ENCODE measurements around the gene OSBPL8. TPM values are rescaled to one million over a fixed set of nuclear protein-coding genes. Genes with fewer than 3 reads are reported as not detected.

The OSBPL8 gene
- total and polyA plus RNA-seq, 2 donors (not counting 1 experiment from before 2014, with no cell fraction given): 11.1 to 112 TPM

GRCh38 chr12:76568130-76568529 is 8.6 kb upstream of the OSBPL8 start:
- Histone ChIP-seq H4K20me1 (ENCODE audit: control insufficient read depth, insufficient read depth, low read length, poor library complexity, severe bottlenecking) (no peaks in the 10 kb centered on the region), H3K27me3 (replicated peaks in 1 of 4; ENCODE audit: control extremely low read depth in 1 of 4, control insufficient read depth in 3 of 4, insufficient read depth in 4 of 4, low read length in 3 of 4) (no peaks in the 10 kb centered on the region), H3K4me2 (replicated peaks; ENCODE audit: low read depth, low read length, poor library complexity, severe bottlenecking) (no peak overlapping the region), H3K9ac (ENCODE audit: low read length) (no peak overlapping the region), H3K9me3 (ENCODE audit: control extremely low read depth in 1 of 3, control insufficient read depth in 2 of 3, insufficient read depth in 1 of 3, low read length in 2 of 3) (no peaks in the 10 kb centered on the region), H2AFZ (ENCODE audit: insufficient read depth, low read depth, low read length, poor library complexity, severe bottlenecking) (no peak overlapping the region), H3K79me2 (ENCODE audit: control insufficient read depth, insufficient read depth, low read length) (no peaks in the 10 kb centered on the region), H3K4me1 (ENCODE audit: control insufficient read depth in 2 of 2, insufficient read depth in 2 of 2, low read length in 2 of 2) (peaks cover 6 to 7% of the 10 kb centered on the region in 2 donors), H3K4me3 (ENCODE audit: control extremely low read depth in 1 of 5, extremely low read depth in 1 of 5, insufficient read depth in 1 of 5, low read depth in 2 of 5, low read length in 4 of 5) (no peak overlapping the region), H3K27ac (ENCODE audit: low read length in 2 of 2) (no peak overlapping the region), H3K36me3 (replicated peaks in 1 of 2; ENCODE audit: control extremely low read depth in 1 of 2, control insufficient read depth in 1 of 2, extremely low read depth in 1 of 2, insufficient read depth in 2 of 2, low read length in 1 of 2) (no peaks in the 10 kb centered on the region)
- no CpG with 5 or more reads among the region's 3 CpGs for WGBS (ENCODE audit: insufficient coverage)
- CTCF ChIA-PET: interaction anchor here (2.1 kb wide), 1 partner anchor 18 kb away, joined by 7 read pairs; no protein-coding TSS in a partner anchor
- no peak overlapping the region for H3K27ac Mint-ChIP-seq
- no peaks in the 10 kb centered on the region for H3K27me3 Mint-ChIP-seq
- H3K4me1 Mint-ChIP-seq: peaks cover 7% of the 10 kb centered on the region
- POLR2A ChIA-PET: no interaction called here
- no peak for DNase-seq
- no peak for ATAC-seq (ENCODE audit: low read depth)
- no peak overlapping the region for H3K4me3 Mint-ChIP-seq
- no peaks in the 10 kb centered on the region for H3K9me3 Mint-ChIP-seq (ENCODE audit: insufficient read depth)
- TF ChIP-seq EZH2 (IDR thresholded peaks at IDR 0.05; ENCODE audit: borderline replicate concordance, insufficient read depth, low read depth, low read length, poor library complexity, severe bottlenecking): no peak
- no peak for TF ChIP-seq CTCF (IDR thresholded peaks at IDR 0.05)
- intact Hi-C loops (cut with micrococcal nuclease): no loop called here

GRCh38 chr12:76563061-76563460 is 3.5 kb upstream of the OSBPL8 start:
- no peaks in the 10 kb centered on the region for H3K36me3 ChIP-seq (replicated peaks in 1 of 2; ENCODE audit: control extremely low read depth in 1 of 2, control insufficient read depth in 1 of 2, extremely low read depth in 1 of 2, insufficient read depth in 2 of 2, low read length in 1 of 2)
- ChIA-PET POLR2A (no interaction called here), CTCF (interaction anchor here (7.5 kb wide), 1 partner anchor 23 kb away, joined by 39 read pairs; no protein-coding TSS in a partner anchor)
- H3K27ac ChIP-seq (ENCODE audit: low read length in 2 of 2): no peak overlapping the region
- H3K4me2 ChIP-seq (replicated peaks; ENCODE audit: low read depth, low read length, poor library complexity, severe bottlenecking): no peak overlapping the region
- H3K4me3 ChIP-seq (ENCODE audit: control extremely low read depth in 1 of 5, extremely low read depth in 1 of 5, insufficient read depth in 1 of 5, low read depth in 2 of 5, low read length in 4 of 5): no peak overlapping the region
- no peaks in the 10 kb centered on the region for H3K27me3 ChIP-seq (replicated peaks in 1 of 4; ENCODE audit: control extremely low read depth in 1 of 4, control insufficient read depth in 3 of 4, insufficient read depth in 4 of 4, low read length in 3 of 4)
- no peaks in the 10 kb centered on the region for H3K27me3 Mint-ChIP-seq
- peaks cover 13% of the 10 kb centered on the region for H3K79me2 ChIP-seq (ENCODE audit: control insufficient read depth, insufficient read depth, low read length)
- TF ChIP-seq EZH2 (IDR thresholded peaks at IDR 0.05; ENCODE audit: borderline replicate concordance, insufficient read depth, low read depth, low read length, poor library complexity, severe bottlenecking): no peak
- TF ChIP-seq CTCF (IDR thresholded peaks at IDR 0.05): no peak
- no peak overlapping the region for H3K4me3 Mint-ChIP-seq
- H3K4me1 ChIP-seq (ENCODE audit: control insufficient read depth in 2 of 2, insufficient read depth in 2 of 2, low read length in 2 of 2): peaks cover 10 to 13% of the 10 kb centered on the region in 2 donors
- DNase-seq: no peak
- H3K4me1 Mint-ChIP-seq: peaks cover 13% of the 10 kb centered on the region
- no peaks in the 10 kb centered on the region for H4K20me1 ChIP-seq (ENCODE audit: control insufficient read depth, insufficient read depth, low read length, poor library complexity, severe bottlenecking)
- no peaks in the 10 kb centered on the region for H3K9me3 ChIP-seq (ENCODE audit: control extremely low read depth in 1 of 3, control insufficient read depth in 2 of 3, insufficient read depth in 1 of 3, low read length in 2 of 3)
- ATAC-seq (ENCODE audit: low read depth): no peak
- WGBS (ENCODE audit: insufficient coverage): no CpG with 5 or more reads among the region's 2 CpGs
- H3K27ac Mint-ChIP-seq: no peak overlapping the region
- no peak overlapping the region for H3K9ac ChIP-seq (ENCODE audit: low read length)
- no peaks in the 10 kb centered on the region for H3K9me3 Mint-ChIP-seq (ENCODE audit: insufficient read depth)
- no peak overlapping the region for H2AFZ ChIP-seq (ENCODE audit: insufficient read depth, low read depth, low read length, poor library complexity, severe bottlenecking)
- intact Hi-C loops (cut with micrococcal nuclease): no loop called here

Measured in B cell (primary cell).